Mesendoderm (in vitro differentiated cells): ENCODE measurements around the gene CDK14.

Source experiments
- DNase-seq: peaks from one replicate; pipeline ENCODE4 v3.0.0; 2013
- H2AK5ac ChIP-seq: 2 replicates; pipeline ENCODE4 v1.6.1; 2013; ENCODE audit warnings: low read length, inconsistent platforms
- H2BK120ac ChIP-seq: 2 replicates; pipeline ENCODE4 v1.6.1; 2013; ENCODE audit warnings: low read depth, mild to moderate bottlenecking, low read length, moderate library complexity, mixed read lengths
- H2BK15ac ChIP-seq: replicated peaks from 2 replicates; pipeline ENCODE4 v1.6.1; 2013; ENCODE audit warnings: low read depth, mild to moderate bottlenecking, moderate library complexity
- H2BK5ac ChIP-seq: 2 replicates; pipeline ENCODE4 v1.6.1; 2013; ENCODE audit warnings: low read length, inconsistent platforms
- H3K18ac ChIP-seq: 2 replicates; pipeline ENCODE4 v1.6.1; 2013; ENCODE audit warnings: mild to moderate bottlenecking, low read length, mixed read lengths
- H3K23ac ChIP-seq: one replicate; pipeline ENCODE4 v1.6.1; 2013; ENCODE audit warnings: low read length
- H3K27ac ChIP-seq: 2 replicates; pipeline ENCODE4 v1.5.1; 2013; ENCODE audit warnings: low read depth, mild to moderate bottlenecking, inconsistent platforms, low read length, moderate library complexity
- H3K27me3 ChIP-seq: 2 replicates; pipeline ENCODE4 v1.6.1; 2013; ENCODE audit warnings: low read length, control low read depth, mild to moderate bottlenecking, inconsistent platforms; ENCODE audit not compliant: insufficient read depth, poor library complexity
- H3K36me3 ChIP-seq: 2 replicates; pipeline ENCODE4 v1.6.1; 2013; ENCODE audit warnings: low read length, inconsistent platforms; ENCODE audit not compliant: control insufficient read depth, insufficient read depth
- H3K4ac ChIP-seq: one replicate; pipeline ENCODE4 v1.6.1; 2013; ENCODE audit warnings: low read depth, mild to moderate bottlenecking, low read length, moderate library complexity
- H3K4me1 ChIP-seq: 2 replicates; pipeline ENCODE4 v1.6.1; 2013; ENCODE audit warnings: low read depth, low read length, inconsistent platforms; ENCODE audit not compliant: control insufficient read depth
- H3K4me2 ChIP-seq: 2 replicates; pipeline ENCODE4 v1.6.1; 2013; ENCODE audit warnings: low read length
- H3K4me3 ChIP-seq: 2 replicates; pipeline ENCODE4 v1.5.1; 2013; ENCODE audit warnings: mild to moderate bottlenecking, low read length
- H3K56ac ChIP-seq: one replicate; pipeline ENCODE4 v1.6.1; 2013; ENCODE audit warnings: low read length
- H3K79me1 ChIP-seq: 2 replicates; pipeline ENCODE4 v1.6.1; 2013; ENCODE audit warnings: low read length, inconsistent platforms
- H3K79me2 ChIP-seq: 2 replicates; pipeline ENCODE4 v1.6.1; 2013; ENCODE audit warnings: mild to moderate bottlenecking, low read length; ENCODE audit not compliant: control insufficient read depth, insufficient read depth
- H3K9ac ChIP-seq: 2 replicates; pipeline ENCODE4 v1.6.1; 2013; ENCODE audit warnings: low read length, inconsistent platforms
- H4K5ac ChIP-seq: one replicate; pipeline ENCODE4 v1.6.1; 2013; ENCODE audit warnings: low read length
- H4K8ac ChIP-seq: one replicate; pipeline ENCODE4 v1.6.1; 2013; ENCODE audit warnings: low read depth, mild to moderate bottlenecking, control low read depth, low read length, moderate library complexity
- WGBS: extraction: QIAGEN DNeasy Blood & Tissue Kit; methylation state at CpG from one replicate; pipeline ENCODE4 v1.1.7; 2013; ENCODE audit warnings: low lambda C conversion rate, missing lambda C conversion rate; ENCODE audit not compliant: insufficient coverage; ENCODE audit errors: extremely low coverage; 5-methylcytosine and 5-hydroxymethylcytosine counted together

The CDK14 gene

DNA sequence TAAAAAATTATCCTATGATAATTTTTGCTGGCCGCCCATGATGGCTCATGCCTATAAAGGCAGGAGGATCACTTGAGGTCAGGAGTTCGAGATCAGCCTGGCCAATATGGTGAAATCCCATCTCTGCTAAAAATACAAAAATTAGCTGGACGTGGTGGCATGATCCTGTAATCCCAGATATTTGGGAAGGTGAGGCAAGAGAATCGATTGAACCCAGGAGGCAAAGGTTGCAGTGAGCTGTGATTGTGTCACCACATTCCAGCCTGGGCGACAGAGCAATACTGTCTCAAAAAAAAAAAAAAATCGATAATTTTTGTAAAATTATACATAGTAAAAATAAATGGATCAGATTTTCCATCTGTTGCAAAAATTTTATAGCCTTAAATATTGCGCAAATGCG is 31.7 kb upstream of the CDK14 start:
- WGBS, result no CpG with 5 or more reads among the region's 8 CpGs
- Histone ChIP-seq H2BK5ac (no peak overlapping the region), H3K27ac (no peak overlapping the region), H4K8ac (no peak overlapping the region), H3K79me1 (no peaks in the 10 kb centered on the region), H3K56ac (no peak overlapping the region), H2BK120ac (no peak overlapping the region), H3K4me2 (no peak overlapping the region), H3K36me3 (no peaks in the 10 kb centered on the region), H3K4me1 (no peaks in the 10 kb centered on the region), H4K5ac (no peak overlapping the region), H3K18ac (no peak overlapping the region), H3K23ac (no peak overlapping the region), H3K9ac (no peak overlapping the region), H3K4me3 (no peak overlapping the region), H2BK15ac (no peak overlapping the region), H2AK5ac (no peak overlapping the region), H3K27me3 (no peaks in the 10 kb centered on the region), H3K4ac (no peak overlapping the region), H3K79me2 (no peaks in the 10 kb centered on the region)
- no peak for DNase-seq

GRCh38 chr7:90568213-90568612 is 27.9 kb upstream of the CDK14 start:
- H2BK120ac ChIP-seq, result no peak overlapping the region
- no peak overlapping the region for H4K8ac ChIP-seq
- DNase-seq, result no peak
- H3K36me3 ChIP-seq, result no peaks in the 10 kb centered on the region
- H3K18ac ChIP-seq, result no peak overlapping the region
- no peak overlapping the region for H3K4me2 ChIP-seq
- H2BK15ac ChIP-seq, result no peak overlapping the region
- no peak overlapping the region for H3K4me3 ChIP-seq
- no peak overlapping the region for H3K4ac ChIP-seq
- H2BK5ac ChIP-seq, result no peak overlapping the region
- H3K79me1 ChIP-seq, result no peaks in the 10 kb centered on the region
- H2AK5ac ChIP-seq, result no peak overlapping the region
- no peak overlapping the region for H3K9ac ChIP-seq
- H3K56ac ChIP-seq, result no peak overlapping the region
- WGBS, result no CpG with 5 or more reads among the region's 4 CpGs
- no peak overlapping the region for H3K27ac ChIP-seq
- H3K4me1 ChIP-seq, result no peaks in the 10 kb centered on the region
- H3K23ac ChIP-seq, result no peak overlapping the region
- no peaks in the 10 kb centered on the region for H3K79me2 ChIP-seq
- no peak overlapping the region for H4K5ac ChIP-seq
- no peaks in the 10 kb centered on the region for H3K27me3 ChIP-seq

- Histone ChIP-seq H3K4me1 (peaks cover 2% of the 10 kb centered on the region), H3K23ac (no peak overlapping the region), H3K27ac (no peak overlapping the region), H3K36me3 (no peaks in the 10 kb centered on the region), H3K4me2 (no peak overlapping the region), H3K18ac (no peak overlapping the region), H3K79me1 (no peaks in the 10 kb centered on the region), H2BK5ac (no peak overlapping the region), H3K27me3 (no peaks in the 10 kb centered on the region), H3K79me2 (no peaks in the 10 kb centered on the region), H2BK15ac (no peak overlapping the region), H2BK120ac (no peak overlapping the region), H3K56ac (no peak overlapping the region), H3K4me3 (no peak overlapping the region), H4K5ac (no peak overlapping the region), H3K9ac (no peak overlapping the region), H4K8ac (no peak overlapping the region), H2AK5ac (no peak overlapping the region), H3K4ac (no peak overlapping the region)
- DNase-seq, result no peak
- WGBS, result no CpG with 5 or more reads among the region's 1 CpG
Observed at GRCh38 chr7:90569368-90569767, 26.8 kb upstream of the CDK14 start.

GRCh38 chr7:90570373-90570959 is 25.7 kb upstream of the CDK14 start:
- Histone ChIP-seq H3K79me1 (no peaks in the 10 kb centered on the region), H3K79me2 (no peaks in the 10 kb centered on the region)

DNA sequence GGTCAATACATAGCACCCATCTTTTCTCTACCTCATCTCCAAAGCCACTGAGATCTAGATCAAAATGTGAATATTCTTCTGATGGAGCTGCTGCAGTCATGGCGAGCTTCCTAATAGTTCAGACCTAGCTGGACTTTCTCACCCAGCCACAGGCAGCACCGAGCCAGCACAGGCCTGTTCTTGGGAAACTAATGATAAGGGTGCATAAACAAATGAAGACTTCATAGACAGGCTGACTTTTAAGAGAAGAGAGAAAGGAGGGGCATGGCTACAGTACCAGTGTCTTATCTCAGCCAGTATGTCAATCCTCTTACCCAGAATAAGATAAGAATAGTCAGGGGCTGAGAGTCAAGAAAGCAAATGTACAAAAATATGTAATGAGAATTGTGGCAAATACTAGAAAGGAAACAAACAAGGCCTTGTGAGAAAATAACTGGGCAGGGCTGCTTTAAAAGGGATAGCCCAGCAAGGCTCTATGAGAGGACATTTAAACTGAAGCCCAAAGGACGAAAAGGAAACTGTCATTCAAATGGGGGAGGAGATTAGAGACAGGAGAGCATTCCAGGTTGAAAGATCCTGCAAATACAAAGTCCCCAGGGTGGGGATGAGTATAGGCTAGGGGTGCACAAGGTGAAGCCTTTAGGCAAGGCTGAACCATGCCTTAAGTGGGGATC is 21.8 kb upstream of the CDK14 start:
- no peak overlapping the region for H2BK15ac ChIP-seq
- no peaks in the 10 kb centered on the region for H3K27me3 ChIP-seq
- H4K8ac ChIP-seq, result no peak overlapping the region
- no peak overlapping the region for H3K56ac ChIP-seq
- H3K4me2 ChIP-seq, result no peak overlapping the region
- H3K4me1 ChIP-seq, result peaks cover 5% of the 10 kb centered on the region
- WGBS, result no CpG with 5 or more reads among the region's 3 CpGs
- no peaks in the 10 kb centered on the region for H3K36me3 ChIP-seq
- H3K9ac ChIP-seq, result no peak overlapping the region
- H3K27ac ChIP-seq, result no peak overlapping the region
- H2BK5ac ChIP-seq, result no peak overlapping the region
- H2BK120ac ChIP-seq, result no peak overlapping the region
- H3K18ac ChIP-seq, result no peak overlapping the region
- no peak overlapping the region for H3K4ac ChIP-seq
- no peak overlapping the region for H3K23ac ChIP-seq
- H4K5ac ChIP-seq, result no peak overlapping the region
- H3K79me1 ChIP-seq, result no peaks in the 10 kb centered on the region
- DNase-seq, result peak; percentile 75
- no peak overlapping the region for H3K4me3 ChIP-seq
- no peak overlapping the region for H2AK5ac ChIP-seq
- H3K79me2 ChIP-seq, result no peaks in the 10 kb centered on the region

More at GRCh38 chr7:90570373-90570959, 25.7 kb upstream of the CDK14 start:
- Histone ChIP-seq H3K18ac (no peak overlapping the region), H2BK120ac (no peak overlapping the region), H4K5ac (no peak overlapping the region), H2BK15ac (no peak overlapping the region), H4K8ac (no peak overlapping the region), H3K36me3 (no peaks in the 10 kb centered on the region), H2BK5ac (no peak overlapping the region), H3K23ac (no peak overlapping the region), H3K27me3 (no peaks in the 10 kb centered on the region), H3K56ac (no peak overlapping the region), H3K4me3 (no peak overlapping the region), H3K4me1 (peaks cover 5% of the 10 kb centered on the region), H2AK5ac (no peak overlapping the region), H3K9ac (no peak overlapping the region), H3K27ac (no peak overlapping the region), H3K4ac (no peak overlapping the region), H3K4me2 (no peak overlapping the region)
- DNase-seq, result no peak
- no CpG with 5 or more reads among the region's 1 CpG for WGBS

- no peaks in the 10 kb centered on the region for H3K79me2 ChIP-seq
- H3K4me2 ChIP-seq, result no peak overlapping the region
- no peaks in the 10 kb centered on the region for H3K79me1 ChIP-seq
- H3K4me3 ChIP-seq, result no peak overlapping the region
- H3K9ac ChIP-seq, result no peak overlapping the region
- H3K4ac ChIP-seq, result no peak overlapping the region
- no peak overlapping the region for H2BK120ac ChIP-seq
- H2BK15ac ChIP-seq, result peak overlapping the region; percentile 57
- H3K23ac ChIP-seq, result no peak overlapping the region
- H3K36me3 ChIP-seq, result no peaks in the 10 kb centered on the region
- no peaks in the 10 kb centered on the region for H3K27me3 ChIP-seq
- H4K8ac ChIP-seq, result no peak overlapping the region
- no peak overlapping the region for H2AK5ac ChIP-seq
- DNase-seq, result no peak
- H3K27ac ChIP-seq, result no peak overlapping the region
- peaks cover 5% of the 10 kb centered on the region for H3K4me1 ChIP-seq
- H3K18ac ChIP-seq, result no peak overlapping the region
- no peak overlapping the region for H4K5ac ChIP-seq
- WGBS, result no CpG with 5 or more reads among the region's 1 CpG
- no peak overlapping the region for H2BK5ac ChIP-seq
- H3K56ac ChIP-seq, result no peak overlapping the region
Observed at GRCh38 chr7:90574820-90575187, 21.3 kb upstream of the CDK14 start.
